Raji (cell line): Measurements from ENCODE around the gene DDN.

Experiments
- POLR2A ChIP-seq: IDR thresholded peaks from 2 replicates; pipeline ENCODE4 v1.6.1; 2011; ENCODE audit warnings: low read depth, low read length, control low read depth; ENCODE audit not compliant: insufficient read depth

Gene DDN

GRCh38 chr12:48972213-48972951, 26.8 kb downstream of the DDN start:
- TF ChIP-seq POLR2A = no peak

- TF ChIP-seq POLR2A = no peak
Observed at GRCh38 chr12:48970702-48971334, 28.4 kb downstream of the DDN start.

DNA sequence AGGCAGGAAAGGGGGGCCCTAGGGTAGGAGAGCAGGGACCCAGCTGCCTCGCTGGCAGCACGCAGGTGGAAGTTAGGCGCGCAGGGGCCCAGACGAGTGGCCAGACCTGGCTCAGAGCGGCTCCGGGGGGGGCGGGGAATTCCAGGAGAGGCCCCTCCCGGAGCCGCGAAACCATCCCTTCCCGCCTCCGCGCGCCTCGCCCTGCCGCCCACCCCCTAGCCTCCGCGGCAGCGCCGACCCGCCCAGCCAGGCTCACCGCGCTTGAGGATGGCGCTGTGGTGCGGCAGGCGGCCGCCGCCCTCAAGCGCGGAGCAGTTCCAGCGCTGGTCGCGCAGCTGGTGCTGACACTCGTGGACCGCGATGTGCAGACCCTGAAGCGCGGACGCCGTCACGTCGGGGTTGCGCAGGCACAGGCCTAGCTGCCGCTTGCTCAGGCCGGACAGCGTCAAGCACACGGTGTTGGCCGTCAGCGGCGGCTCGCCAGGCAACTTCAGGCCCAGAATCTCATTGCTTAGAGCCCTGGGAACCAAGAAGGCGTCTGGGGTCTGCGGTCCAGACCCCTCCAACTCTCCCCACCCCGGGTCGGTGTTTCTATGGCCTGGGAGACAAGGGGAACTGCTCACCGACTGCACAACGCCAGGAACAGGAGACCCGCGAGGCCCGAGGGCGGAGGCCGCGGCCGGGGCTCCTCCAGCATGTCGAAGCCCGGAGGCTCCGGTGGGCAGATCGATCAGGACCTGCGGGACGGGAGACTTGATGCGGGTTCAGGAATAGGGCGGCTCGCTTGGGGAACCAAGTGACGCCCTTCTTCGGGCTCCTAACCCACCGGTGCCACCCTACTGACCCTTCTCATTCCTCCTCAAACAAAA, 29.1 kb downstream of the DDN start:
- TF ChIP-seq POLR2A = no peak

DNA sequence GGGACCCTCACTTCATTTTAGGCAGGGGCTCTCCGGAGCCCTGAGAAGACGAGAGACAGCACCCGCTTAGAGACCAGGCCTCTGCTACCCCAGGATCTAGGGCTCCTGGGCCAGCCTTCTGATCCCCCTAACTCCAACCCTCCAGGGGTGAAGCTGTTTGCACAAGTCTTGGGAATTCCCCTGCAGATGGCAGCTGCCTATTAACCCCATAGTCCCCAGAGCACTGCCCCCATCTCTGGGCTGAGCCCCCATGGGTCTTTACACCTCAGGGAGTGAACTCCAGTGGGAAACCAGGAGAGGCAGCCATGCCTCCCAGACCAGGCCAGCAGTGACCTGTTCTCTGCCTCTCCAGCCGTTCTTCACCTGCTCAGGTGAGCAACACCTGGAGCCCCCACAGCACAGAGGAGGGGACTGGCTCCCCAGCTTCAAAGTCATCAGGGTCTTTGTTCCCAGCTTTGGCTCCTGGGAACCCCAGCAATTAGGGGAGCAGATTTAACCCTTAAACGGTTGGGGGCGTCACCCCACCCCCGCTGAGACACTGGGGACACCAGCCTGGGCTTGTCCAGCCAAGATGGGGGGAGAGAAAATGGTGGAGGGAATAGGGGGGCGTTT, 29.9 kb downstream of the DDN start:
- TF ChIP-seq POLR2A = no peak

DNA sequence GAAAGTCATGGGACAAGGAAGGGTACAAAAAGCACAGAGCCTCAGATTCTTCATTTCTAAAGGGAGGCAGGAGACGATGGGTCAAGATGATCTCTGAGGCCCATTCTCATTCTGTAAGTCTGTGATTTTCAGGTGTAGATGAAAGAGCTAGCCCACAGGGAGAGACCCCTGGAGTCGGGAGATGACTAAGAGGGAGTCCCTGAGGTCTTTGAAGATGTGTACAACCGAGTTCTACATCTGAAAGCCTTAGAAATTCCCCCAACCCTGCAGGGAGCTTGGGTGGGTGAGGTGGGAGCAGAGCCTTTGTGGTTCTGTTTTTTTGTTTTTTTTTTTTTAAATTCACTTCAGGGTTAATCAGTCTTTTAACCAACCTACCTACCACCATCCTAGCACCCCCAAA, 30.7 kb downstream of the DDN start:
- no peak for TF ChIP-seq POLR2A

DNA sequence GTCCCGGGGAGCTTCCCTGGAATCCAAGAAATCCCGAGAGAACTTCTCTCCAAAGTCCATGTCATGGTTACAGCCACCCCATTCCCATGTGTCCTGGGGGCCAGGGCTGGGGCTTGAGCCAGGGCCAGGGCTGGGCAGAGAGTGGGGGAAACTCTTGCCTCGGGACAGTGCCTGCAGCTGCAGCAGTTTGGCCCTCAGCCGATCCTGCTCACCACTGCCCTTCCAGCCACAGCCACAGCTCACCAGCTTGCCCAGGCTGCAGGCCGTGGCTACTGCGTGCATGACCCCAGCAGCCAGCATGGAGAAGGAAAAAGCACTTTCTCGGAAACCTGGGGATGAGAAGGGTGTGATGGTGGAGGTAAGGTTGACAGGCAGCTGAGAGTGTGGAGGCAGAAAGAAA, 31.2 kb downstream of the DDN start:
- TF ChIP-seq POLR2A = no peak

GRCh38 chr12:48966177-48966895, 32.8 kb downstream of the DDN start:
- TF ChIP-seq POLR2A = no peak

GRCh38 chr12:48965298-48965838, 33.8 kb downstream of the DDN start:
- no peak for TF ChIP-seq POLR2A

DNA sequence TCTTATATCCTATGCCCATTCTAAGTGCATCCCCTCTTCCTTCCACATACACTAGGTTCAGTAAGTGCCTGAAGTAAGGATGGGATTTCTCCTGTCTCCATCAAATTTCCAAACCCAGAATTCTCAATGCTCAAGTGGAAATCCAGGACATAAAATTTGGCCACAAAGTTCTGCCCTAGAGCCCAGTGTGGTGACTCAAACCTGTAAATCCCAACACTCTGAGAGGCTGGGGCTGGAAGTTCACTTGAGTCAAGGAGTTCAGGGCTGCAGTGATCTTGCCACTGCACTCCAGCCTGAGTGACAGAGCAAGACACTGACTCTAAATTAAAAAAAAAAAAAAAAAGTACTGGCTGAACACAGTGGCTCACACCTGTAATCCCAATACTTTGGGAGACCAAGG, 37.4 kb downstream of the DDN start:
- TF ChIP-seq POLR2A = no peak

GRCh38 chr12:48961331-48961730, 37.8 kb downstream of the DDN start:
- no peak for TF ChIP-seq POLR2A

- no peak for TF ChIP-seq POLR2A
Observed at GRCh38 chr12:48960834-48961233, 38.3 kb downstream of the DDN start.

- no peak for TF ChIP-seq POLR2A
Observed at GRCh38 chr12:48958049-48958388, 41.2 kb downstream of the DDN start.

GRCh38 chr12:48957141-48958048, 41.8 kb downstream of the DDN start, which contains the start of gene ARF3:
Gene ARF3, minus strand, starts transcription at chr12:48957487. Its CDS starts 16,392 bp downstream, at chr12:48941095.
- peak; percentile 78 for TF ChIP-seq POLR2A

DNA sequence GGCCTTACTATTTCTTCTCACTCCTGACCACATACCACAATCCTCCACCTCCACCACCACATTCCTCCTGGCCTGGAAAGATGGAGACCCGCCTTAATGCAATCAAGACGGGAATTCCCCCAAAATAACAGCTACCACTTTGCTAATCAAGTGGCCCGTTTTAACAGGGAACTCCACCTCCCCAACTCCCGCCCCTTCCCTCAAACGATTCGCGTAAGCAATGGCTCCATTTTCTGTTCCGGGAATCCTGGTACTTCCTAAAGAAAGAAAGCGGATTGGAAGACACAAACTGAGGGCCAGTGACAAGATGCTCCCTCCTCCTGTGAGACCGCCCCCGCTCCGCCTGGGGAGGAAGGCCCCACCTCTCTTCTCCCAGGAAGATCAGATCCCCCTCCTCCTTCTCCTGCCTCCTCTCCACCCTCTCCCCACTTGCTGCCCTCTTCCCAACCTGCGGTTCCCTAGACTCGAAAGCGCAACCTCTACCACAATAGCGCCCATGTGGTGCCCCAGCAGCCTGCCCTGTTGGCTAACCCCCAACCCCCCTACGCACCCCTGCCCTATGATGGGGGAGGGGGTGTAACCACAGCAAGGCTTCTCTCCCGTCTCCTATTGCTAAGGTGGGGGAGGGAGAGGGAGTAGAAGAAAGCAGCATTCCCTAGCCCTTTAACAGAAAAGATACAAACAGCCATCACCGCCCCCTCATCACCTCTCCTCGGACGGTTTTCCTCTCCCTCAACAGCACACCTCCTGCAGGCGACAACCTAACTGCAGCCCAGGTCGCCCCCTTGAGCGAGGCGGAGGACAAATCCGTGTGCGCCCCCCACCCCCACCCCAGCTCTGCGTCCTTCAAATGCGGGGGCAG, 42.7 kb downstream of the DDN start:
- no peak for TF ChIP-seq POLR2A
